ENCODE data around the gene PBXIP1. TPM values are rescaled to one million over a fixed set of nuclear protein-coding genes. Genes with fewer than 3 reads are reported as not detected.
"Not testable (repeated sequence)": the region's sequence is repeated elsewhere in the genome, so short reads cannot be mapped to it uniquely, and the experiment has no call there.

PBXIP1 gene
- total RNA-seq, 4 donors from 2014 or later = 66.6 to 117 (median 109) TPM

DNA sequence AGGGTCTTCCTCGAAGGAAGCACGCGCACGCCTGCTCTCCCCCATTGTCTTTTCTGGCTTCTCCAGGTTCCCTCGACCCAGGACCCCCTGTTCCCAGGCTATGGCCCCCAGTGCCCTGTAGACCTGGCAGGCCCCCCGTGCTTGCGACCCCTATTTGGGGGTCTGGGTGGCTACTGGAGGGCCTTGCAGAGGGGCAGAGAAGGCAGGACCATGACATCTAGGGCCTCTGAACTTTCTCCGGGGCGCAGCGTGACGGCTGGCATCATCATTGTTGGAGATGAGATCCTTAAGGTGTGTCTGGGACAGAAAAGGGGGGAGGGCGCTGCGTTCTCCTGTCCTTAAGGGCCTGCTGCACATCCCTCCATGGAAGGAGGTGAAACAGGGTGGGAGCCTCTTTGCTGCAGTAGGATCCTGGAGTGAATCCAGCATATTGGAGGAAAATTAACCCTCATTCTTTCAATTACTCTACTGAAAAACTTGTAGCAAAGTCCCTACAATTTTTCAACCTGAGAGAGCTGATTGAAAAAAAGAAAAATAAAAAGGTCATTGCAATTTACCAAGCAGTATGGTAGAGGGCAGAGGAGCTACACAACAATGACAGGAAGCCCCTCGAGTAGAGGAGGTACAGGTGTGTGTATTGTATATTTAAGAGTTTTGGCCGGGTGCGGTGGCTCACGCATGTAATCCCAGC, 28.0 kb upstream of the PBXIP1 start:
- Histone ChIP-seq H3K27me3 (no peaks in the 10 kb centered on the region), H3K9me3 (no peaks in the 10 kb centered on the region), H3K4me3 (peak overlapping the region; percentile 53 to 84 (median 64)), H3K4me1 (peaks cover 0 to 29% (median 9%) of the 10 kb centered on the region in 4 donors), H3K27ac (peak overlapping the region; percentile 56 to 77 (median 69)), H3K36me3 (peaks cover 0 to 14% (median 0%) of the 10 kb centered on the region in 3 donors)
- TF ChIP-seq POLR2A (IDR thresholded peaks at IDR 0.05) (no peak), CTCF (IDR thresholded peaks at IDR 0.05) (no peak)
- no peak for DNase-seq

DNA sequence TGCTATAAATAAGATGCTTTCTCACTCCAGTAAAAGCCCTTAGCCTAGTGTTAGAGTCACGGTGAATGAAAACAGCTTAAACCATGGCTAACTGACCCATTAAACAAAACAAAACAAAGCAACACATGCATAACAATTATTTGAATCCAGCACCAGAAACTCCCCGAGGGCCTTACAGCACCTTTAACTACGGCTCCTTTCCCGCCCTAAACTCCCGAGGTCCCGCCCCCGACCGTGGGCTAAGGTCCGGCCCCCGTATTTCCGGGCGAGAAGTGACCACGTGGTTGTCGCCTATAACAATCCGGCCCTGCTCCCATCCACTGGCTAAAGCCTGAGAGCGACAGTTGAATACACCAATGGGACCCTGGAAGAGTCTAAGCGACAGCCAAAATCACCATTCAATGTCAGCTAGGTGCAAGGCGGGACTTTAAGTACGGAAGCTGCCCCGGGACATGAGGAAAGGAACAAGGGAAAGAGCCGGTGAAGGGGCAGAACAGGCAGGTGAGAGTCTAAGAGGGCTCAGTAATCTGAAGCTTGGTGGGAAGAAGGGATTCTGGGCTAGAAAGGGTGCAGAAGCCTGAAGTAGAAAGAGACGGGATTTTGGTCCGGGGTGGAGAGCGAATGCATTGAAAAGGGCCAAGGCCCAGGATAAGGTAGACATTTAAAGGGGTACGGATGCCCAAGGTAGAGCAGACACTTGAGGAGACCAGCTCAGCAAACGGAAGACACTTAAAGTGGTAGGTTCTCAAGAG, 27.2 kb upstream of the PBXIP1 start, which contains the start of gene FLAD1:
Gene FLAD1, plus strand, starts transcription at position 448 of the 752 bp plus-strand sequence. CDS start 351 bp downstream, outside the sequence.
- Histone ChIP-seq H3K4me3 (peak within 1 kb of the TSS; percentile 53 to 84 (median 64)), H3K9me3 (no peaks in the 10 kb centered on the region)

GRCh38 chr1:154982341-154982740, 26.4 kb upstream of the PBXIP1 start:
- Histone ChIP-seq H3K4me3 (peak overlapping the region in 3 of 4 donors; percentile 58 to 84 (median 70)), H3K36me3 (peaks cover 0 to 4% (median 0%) of the 10 kb centered on the region in 3 donors), H3K27me3 (no peaks in the 10 kb centered on the region), H3K9me3 (no peaks in the 10 kb centered on the region), H3K27ac (peak overlapping the region in 2 of 4 donors; percentile 63 to 77), H3K4me1 (peaks cover 0 to 19% (median 9%) of the 10 kb centered on the region in 4 donors)
- DNase-seq = no peak
- no peak for TF ChIP-seq CTCF (IDR thresholded peaks at IDR 0.05)
- no peak for TF ChIP-seq POLR2A (IDR thresholded peaks at IDR 0.05)

More for the DNA sequence above, 27.2 kb upstream of the PBXIP1 start, which contains the start of gene FLAD1:
- DNase-seq = peak; percentile 94 to 99 (median 97)
- TF ChIP-seq POLR2A (IDR thresholded peaks at IDR 0.05) (peak in 1 of 2 donors; percentile 75), CTCF (IDR thresholded peaks at IDR 0.05) (no peak)
- Histone ChIP-seq H3K4me1 (peaks cover 0 to 20% (median 9%) of the 10 kb centered on the region in 4 donors), H3K27ac (peak within 1 kb of the TSS; percentile 56 to 77 (median 70)), H3K36me3 (peaks cover 0 to 11% (median 0%) of the 10 kb centered on the region in 3 donors), H3K27me3 (no peaks in the 10 kb centered on the region)

GRCh38 chr1:154978360-154978759, 22.5 kb upstream of the PBXIP1 start:
- Histone ChIP-seq H3K4me1 (peaks cover 0 to 15% (median 4%) of the 10 kb centered on the region in 4 donors), H3K27me3 (no peaks in the 10 kb centered on the region), H3K36me3 (peaks cover 0 to 4% (median 0%) of the 10 kb centered on the region in 3 donors), H3K4me3 (no peak overlapping the region), H3K27ac (no peak overlapping the region), H3K9me3 (no peaks in the 10 kb centered on the region)
- TF ChIP-seq POLR2A (IDR thresholded peaks at IDR 0.05) (no peak), CTCF (IDR thresholded peaks at IDR 0.05) (no peak)
- no peak for DNase-seq

DNA sequence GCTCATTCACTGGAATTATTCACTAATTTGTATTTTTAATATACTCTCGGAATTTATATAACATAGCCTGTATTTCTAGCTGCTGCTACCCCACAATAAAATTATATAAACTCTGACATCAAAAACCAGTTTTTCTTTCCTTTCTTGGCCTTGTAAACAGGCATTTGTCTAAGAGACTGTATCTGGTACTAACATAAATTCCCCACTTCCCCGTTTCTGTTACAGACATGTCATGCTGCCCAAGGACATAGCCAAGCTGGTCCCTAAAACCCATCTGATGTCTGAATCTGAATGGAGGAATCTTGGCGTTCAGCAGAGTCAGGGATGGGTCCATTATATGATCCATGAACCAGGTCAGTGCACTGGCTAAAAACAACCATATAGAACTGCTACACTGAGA, 21.9 kb upstream of the PBXIP1 start:
- peaks cover 0 to 17% (median 6%) of the 10 kb centered on the region in 4 donors for H3K4me1 ChIP-seq
- H3K27me3 ChIP-seq, H3K9me3 ChIP-seq, H3K36me3 ChIP-seq, H3K4me3 ChIP-seq, DNase-seq, H3K27ac ChIP-seq: not testable (repeated sequence)
